NB4 (cell line): ENCODE results near the gene OSM.

Source experiments
- MAX ChIP-seq: IDR thresholded peaks from 2 replicates; pipeline ENCODE4 v1.6.1; 2011; ENCODE audit warnings: low read depth, low read length
- POLR2A ChIP-seq: IDR thresholded peaks from 2 replicates; pipeline ENCODE4 v1.6.1; 2011; ENCODE audit warnings: mild to moderate bottlenecking; ENCODE audit not compliant: insufficient read length; ENCODE audit errors: extremely low read depth
- TF ChIP-seq, protein P1 (sequence below): IDR thresholded peaks from one replicate; pipeline ENCODE4 v1.5.1; 2012; ENCODE audit warnings: low read depth, low read length

- TF ChIP-seq MAX (no peak), POLR2A (no peak)
- TF ChIP-seq, protein P1, sequence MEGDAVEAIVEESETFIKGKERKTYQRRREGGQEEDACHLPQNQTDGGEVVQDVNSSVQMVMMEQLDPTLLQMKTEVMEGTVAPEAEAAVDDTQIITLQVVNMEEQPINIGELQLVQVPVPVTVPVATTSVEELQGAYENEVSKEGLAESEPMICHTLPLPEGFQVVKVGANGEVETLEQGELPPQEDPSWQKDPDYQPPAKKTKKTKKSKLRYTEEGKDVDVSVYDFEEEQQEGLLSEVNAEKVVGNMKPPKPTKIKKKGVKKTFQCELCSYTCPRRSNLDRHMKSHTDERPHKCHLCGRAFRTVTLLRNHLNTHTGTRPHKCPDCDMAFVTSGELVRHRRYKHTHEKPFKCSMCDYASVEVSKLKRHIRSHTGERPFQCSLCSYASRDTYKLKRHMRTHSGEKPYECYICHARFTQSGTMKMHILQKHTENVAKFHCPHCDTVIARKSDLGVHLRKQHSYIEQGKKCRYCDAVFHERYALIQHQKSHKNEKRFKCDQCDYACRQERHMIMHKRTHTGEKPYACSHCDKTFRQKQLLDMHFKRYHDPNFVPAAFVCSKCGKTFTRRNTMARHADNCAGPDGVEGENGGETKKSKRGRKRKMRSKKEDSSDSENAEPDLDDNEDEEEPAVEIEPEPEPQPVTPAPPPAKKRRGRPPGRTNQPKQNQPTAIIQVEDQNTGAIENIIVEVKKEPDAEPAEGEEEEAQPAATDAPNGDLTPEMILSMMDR, result no peak
These were observed 47.1 kb upstream of the OSM start for GRCh38 chr22:30313527-30314363.
